ENCODE measurements around the gene MS4A18.

The MS4A18 gene

DNA sequence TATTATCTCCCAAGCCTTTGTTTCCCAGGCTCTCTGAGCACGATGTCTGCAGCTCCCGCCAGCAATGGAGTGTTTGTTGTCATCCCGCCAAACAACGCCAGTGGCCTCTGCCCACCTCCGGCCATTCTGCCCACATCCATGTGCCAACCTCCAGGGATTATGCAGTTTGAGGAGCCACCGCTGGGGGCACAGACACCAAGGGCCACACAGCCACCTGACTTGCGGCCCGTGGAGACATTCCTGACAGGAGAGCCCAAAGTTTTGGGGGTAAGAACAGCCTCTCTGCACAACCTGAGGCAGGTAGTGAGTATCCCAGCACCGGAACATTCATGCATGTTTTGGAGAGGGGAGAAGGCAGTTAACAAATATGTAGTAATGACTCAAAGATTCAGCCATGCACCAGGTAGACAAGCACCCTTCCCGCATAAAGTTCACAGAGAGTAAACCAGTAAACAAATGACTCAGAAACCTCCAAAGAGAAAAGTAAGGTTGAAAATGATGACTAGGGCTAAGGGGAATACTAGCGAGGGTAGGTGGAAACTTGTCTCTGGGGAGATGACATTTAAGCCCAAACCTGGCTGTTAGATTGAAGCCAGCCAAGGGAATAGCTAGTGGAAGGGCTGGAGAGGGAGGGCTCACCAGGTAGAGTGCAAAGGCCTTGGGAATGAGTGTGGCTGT lies 39.3 kb downstream of the MS4A18 start:
- intact Hi-C loops (cut with DNase I): no loop called here
- no peak for DNase-seq

DNA sequence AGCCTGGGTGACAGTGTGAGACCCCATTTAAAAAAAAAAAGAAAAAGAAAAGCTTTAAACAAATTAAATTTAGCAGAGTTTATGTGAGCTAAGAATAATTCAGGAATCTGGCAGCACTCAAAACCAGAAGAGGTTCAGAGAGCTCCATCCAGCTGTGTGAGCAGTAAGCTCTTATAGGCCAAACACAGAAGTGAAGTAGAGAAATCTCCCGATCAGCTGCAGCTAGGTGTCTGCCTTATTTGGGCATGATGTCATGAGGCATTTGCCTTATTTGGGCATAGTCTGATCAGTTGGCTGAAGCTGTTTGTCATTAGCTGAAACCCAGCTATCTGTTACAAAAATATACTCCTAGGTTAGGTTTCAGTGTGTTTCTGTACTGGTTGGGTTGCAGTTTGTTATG lies 40.4 kb downstream of the MS4A18 start:
- DNase-seq: no peak
- intact Hi-C loops (cut with DNase I): no loop called here

DNA sequence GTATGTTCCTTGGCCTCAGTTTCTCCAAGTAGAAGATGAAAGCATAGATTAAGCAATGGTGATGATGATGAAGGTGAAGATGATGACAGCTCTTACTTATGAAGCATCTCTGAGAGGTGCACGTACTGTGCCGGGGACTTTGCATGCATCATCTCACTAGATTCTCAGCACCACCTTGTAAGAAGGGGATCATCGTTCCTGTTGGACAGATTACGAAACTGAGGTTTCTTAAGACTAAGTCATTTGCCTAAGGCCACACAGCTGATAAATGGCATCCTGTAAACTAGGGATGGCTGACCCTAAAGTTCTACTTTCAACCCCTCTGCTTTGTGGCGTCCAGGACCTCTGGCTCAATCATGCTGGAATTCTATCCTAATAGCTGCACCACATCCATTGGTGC lies 40.8 kb downstream of the MS4A18 start:
- intact Hi-C loops (cut with DNase I): no loop called here
- DNase-seq: no peak

DNA sequence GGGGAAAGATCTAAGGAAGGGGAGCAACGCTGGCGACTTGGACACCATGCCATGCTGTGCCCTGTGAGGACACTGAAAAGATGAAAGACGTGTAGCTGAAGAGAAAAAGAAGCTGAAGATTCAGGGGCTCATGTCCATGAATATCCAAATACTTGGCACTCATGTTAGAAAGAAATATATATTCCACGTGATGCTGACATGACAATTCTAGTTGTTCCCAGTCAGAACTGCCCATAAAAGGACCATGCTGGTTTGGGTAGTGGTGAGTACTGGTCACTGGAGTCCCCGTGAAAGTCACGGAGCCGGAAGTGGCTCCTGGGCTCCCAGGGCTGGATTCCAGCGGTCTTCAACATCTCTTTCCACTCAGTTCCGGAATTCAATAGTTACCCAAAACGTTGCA lies 42.0 kb downstream of the MS4A18 start:
- intact Hi-C loops (cut with DNase I): no loop called here
- DNase-seq: no peak

DNA sequence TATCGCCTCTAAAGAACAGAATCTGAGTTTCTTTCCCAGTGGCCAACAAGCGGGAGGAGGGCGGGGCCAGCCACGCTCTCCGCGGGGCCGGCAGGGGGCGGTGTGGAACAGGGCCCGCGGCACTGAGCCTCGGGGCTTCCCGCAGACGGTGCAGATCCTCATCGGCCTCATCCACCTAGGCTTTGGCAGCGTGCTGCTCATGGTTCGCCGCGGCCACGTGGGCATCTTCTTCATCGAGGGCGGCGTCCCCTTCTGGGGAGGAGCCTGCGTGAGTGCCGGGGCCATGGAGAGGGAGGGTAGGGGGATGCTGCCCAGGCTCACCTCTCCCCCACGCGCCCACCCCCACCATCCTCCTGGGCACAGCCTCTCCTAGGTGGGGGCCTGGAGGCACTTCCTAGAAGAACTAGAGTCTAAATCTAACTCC lies 42.9 kb downstream of the MS4A18 start:
- no peak for DNase-seq
- intact Hi-C loops (cut with DNase I): no loop called here

DNA sequence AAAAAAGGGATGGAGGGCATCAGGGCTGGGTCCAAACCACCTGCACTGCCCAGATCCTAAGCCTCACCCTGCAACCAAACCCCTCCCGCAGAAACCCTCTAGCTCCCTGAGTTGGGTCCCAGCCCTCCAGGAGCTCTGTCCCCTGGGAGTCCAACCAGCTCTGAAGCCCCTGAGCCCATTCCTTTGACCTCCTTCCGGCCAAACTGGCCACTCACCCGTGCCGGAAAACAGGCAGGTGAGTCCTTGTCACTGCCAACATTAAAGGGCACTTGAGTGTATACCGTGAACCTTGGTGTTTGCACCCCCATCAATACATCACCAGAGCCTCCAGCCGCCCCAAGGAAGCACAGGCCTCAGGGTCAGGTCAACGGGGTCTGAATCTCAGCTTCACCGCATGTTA lies 43.7 kb downstream of the MS4A18 start:
- intact Hi-C loops (cut with DNase I): no loop called here
- DNase-seq: no peak

DNA sequence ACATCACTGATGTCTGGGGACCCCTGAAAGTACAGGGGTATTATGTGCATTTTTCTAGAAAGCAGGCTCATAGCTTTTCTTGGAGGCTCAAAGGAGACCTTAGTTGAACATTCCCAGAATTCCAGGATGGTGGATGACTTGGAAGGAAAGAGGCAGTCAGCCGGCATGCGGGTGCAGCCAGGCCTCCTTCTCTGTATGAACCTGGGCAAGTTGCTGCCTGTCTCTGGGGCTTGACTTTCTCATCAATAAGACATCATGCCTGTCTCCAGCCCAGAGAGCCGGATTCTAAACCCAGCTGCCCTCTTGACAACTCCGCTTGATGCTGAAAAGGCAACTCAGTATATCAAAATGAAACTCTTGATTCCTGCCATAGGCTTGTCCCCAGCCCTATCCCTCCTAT lies 44.8 kb downstream of the MS4A18 start:
- DNase-seq: peak in 1 of 10 donors; percentile 27
- intact Hi-C loops (cut with DNase I): no loop called here

DNA sequence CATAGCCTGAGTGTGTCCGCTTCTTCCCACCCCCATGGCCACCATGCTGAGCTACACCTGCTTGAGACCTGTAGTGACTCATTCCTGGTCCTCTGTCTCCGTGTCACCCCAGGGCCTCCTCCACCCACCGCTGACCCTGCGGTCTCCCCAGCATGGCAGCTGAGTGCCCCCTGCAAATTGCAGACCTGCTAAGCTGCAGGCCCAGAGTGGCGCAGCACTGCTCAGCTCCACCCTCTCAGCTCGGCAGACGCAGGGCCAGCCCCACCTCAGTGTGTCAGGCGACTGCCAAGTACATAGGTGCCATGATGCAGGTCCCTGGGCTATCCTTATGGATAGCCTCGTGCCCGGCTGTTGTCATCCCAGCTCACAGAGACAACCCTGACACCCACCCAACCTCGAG lies 45.3 kb downstream of the MS4A18 start:
- intact Hi-C loops (cut with DNase I): loop anchor here (10.0 kb wide), 1 partner anchor 125 kb away; no protein-coding TSS in a partner anchor
- peak in 1 of 10 donors; percentile 42 for DNase-seq

DNA sequence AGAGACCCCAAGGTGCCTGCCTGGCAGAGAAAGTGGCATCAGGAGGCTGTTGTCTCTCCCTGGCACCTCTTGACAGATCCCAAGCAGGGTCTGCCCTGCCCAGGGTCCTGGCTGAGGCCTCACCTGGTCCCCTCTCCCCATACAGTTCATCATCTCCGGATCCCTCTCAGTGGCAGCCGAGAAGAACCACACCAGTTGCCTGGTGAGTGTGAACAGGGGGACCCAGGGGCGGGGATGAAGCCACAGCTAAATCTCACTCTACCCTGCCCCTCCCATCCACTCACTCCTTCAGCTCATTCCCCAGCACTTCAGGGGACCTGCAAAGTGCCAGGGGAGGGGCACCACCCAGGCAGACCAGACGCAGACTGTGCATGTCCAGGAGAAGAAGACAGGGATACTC lies 46.6 kb downstream of the MS4A18 start:
- DNase-seq: no peak
- intact Hi-C loops (cut with DNase I): loop anchor here (10.0 kb wide), 1 partner anchor 124 kb away; no protein-coding TSS in a partner anchor

DNA sequence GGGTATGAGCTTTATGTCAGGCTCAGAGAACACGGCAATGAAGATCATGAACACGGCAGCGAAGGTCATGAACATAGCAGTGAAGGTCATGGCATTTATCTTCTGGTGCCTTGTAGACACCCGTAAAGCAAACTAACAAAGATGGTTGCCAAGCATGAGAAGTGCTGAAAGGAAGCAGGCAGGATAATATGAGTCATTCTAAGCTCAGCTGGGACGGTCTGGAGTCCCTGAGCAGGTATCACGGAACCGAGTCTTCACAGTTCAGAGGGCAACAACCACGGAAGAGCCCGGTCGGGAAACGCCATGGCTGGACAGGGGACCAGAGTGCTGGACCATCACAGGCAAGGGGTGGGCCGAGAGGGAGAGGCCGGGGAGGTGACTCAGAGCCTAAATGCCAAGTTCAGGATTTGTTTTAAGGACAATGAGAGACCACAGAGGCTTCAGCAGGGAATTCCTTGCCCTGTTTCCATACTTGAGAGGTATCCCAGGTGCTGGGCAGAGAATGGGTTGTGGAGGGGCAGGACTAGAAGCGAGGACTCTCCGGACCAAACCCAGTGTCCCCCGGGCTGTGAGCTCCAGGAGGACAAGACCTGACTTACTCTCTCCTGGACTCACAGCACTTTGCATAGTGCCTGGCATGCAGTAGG lies 47.5 kb downstream of the MS4A18 start:
- no peak for DNase-seq
- intact Hi-C loops (cut with DNase I): loop anchor here (10.0 kb wide), 1 partner anchor 123 kb away; no protein-coding TSS in a partner anchor

DNA sequence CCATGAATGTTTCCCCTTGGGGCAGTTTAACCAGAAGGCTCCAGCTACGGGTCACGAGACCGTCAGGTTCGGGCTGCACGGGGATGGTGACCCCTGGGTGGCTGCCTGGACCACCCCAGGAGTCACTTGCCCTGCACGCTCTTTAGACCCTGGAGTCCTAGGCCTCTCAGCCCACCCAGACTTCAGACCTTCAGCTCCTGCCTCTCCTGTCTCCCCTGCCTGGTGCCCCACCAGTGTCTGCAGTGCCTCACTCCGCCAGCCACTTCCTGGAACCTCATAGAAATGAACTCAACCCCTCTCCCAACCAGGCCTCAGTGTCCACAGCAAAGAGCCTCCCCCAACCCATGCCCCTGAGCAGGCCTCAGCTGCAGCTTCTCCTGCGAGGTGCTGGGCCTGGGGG lies 48.1 kb downstream of the MS4A18 start:
- DNase-seq: no peak
- intact Hi-C loops (cut with DNase I): loop anchor here (10.0 kb wide), 1 partner anchor 122 kb away; no protein-coding TSS in a partner anchor

DNA sequence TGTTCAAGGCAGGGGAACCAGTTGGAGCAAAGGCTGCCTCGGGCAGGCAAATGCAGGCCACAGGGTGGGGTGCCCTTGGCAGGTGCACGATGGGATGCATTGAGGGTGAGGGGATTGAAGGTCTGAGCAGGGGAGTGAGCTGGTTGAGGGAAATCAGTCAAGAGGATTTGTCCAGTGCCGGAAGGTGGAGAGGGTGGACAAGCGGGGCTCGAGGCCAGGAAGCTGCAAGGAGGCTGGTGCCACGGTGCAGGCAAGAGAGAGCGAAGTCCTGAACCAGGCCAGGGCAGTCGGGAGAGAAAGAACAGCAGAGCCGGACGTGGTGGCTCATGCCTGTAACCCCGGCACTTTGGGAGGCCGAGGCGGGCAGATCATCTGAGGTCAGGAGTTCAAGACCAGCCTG lies 50.2 kb downstream of the MS4A18 start:
- peak in 1 of 10 donors; percentile 84 for DNase-seq
- intact Hi-C loops (cut with DNase I): loop anchor here (10.0 kb wide), 1 partner anchor 120 kb away; no protein-coding TSS in a partner anchor

DNA sequence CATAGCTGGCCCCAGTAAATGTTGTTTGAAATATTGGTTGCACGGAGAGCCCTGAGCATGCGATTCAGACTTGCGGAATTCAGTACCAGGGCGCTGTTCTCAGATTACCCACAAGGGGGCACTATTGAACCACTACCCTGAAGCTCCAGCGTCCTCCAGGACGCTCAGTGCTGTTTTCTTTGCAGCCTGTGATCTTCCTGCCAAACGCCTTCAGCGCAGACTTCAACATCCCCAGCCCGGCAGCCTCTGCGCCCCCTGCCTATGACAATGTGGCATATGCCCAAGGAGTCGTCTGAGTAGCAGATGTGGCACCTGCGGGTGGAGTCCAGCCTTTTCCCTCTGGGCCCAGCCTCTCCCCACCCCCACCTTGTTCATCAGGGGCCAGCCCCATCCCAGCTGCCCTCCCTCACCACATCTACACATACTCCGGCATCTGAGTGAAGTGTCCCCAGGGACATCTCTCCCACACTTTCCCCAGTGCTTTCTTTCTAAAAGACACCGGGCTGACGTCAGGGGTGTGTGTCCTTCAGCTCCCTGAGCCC lies 51.0 kb downstream of the MS4A18 start:
- intact Hi-C loops (cut with DNase I): loop anchor here (10.0 kb wide), 1 partner anchor 119 kb away; no protein-coding TSS in a partner anchor
- DNase-seq: peak; percentile 68 to 96 (median 86)

DNA sequence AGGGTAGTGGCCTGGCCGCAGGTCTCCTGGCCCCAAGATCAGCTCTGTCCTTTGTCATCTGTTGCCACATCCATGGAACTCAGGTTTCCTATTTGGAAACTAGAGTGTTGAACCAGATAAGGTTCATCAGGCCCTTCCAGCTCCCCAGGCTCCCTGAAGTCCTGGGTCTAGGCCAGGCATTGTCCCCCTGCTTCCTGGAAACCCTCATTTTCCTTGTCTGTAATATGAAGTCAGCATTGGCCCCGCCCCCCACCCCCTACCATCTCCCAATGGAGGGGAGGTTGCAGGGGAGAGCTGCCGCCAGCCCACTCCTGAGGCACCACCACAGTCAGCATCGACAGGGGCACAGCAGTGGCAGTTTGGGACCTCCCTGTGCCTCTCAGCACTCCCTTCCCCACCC lies 51.6 kb downstream of the MS4A18 start:
- no peak for DNase-seq
- intact Hi-C loops (cut with DNase I): loop anchor here (10.0 kb wide), 1 partner anchor 119 kb away; no protein-coding TSS in a partner anchor

DNA sequence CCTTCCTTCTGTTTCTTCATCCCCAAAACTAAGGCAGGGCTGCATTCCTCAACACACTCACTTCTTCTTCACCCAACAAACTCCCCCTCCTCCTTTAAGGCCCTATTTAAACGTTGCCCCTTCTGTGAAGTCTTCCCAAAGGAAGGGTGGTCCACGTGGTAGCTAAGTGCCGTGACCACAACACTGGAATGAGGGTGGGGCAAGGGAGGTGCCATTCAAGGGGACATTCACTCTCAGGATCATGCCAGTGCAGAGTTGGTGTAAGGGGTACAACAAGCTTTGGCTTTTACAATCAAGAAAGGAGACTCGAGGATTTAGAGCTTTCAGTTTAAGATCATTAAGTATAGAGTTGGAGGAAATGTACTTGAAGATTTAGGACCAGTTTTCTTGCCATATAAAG lies 52.6 kb downstream of the MS4A18 start:
- intact Hi-C loops (cut with DNase I): loop anchor here (10.0 kb wide), 1 partner anchor 118 kb away; no protein-coding TSS in a partner anchor
- DNase-seq: no peak

DNA sequence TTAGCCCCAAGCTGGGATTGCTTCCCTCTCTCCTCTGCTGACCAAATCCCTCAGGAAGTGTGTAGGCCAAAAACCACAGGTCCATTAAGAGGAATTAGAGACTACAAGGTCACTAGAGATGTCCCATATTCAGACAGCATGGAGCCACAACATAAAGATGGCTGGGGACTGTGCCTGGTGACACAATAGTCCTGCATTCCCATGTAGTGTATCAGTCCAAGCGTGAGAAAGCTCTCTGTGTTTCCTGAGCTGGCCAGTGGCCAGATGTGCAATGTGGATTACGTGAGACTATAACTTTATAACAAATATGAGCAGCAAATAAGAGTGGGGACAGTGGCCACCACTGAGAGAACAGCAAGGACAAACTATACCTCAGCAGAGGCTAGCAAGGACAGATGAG lies 53.1 kb downstream of the MS4A18 start:
- DNase-seq: no peak
- intact Hi-C loops (cut with DNase I): loop anchor here (10.0 kb wide), 1 partner anchor 117 kb away; no protein-coding TSS in a partner anchor

DNA sequence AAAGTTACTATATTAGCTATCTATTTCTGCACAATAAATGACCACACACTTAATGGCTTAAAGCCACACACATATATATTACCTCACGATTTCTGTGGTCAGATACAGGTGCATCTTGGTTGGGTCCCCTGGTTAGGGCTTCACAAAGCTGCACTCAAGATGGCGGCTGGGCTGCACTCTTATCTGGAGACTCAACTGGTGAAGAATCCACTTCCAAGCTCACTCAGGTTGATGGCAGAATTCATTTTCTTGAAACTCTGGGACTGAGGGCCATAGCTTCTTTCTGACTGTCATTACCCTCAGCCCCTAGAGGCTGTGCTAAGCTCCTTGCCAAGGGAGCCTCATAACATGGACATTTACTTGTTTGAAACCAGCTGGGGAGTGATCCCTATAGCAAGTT lies 55.5 kb downstream of the MS4A18 start:
- intact Hi-C loops (cut with DNase I): no loop called here
- DNase-seq: no peak

DNA sequence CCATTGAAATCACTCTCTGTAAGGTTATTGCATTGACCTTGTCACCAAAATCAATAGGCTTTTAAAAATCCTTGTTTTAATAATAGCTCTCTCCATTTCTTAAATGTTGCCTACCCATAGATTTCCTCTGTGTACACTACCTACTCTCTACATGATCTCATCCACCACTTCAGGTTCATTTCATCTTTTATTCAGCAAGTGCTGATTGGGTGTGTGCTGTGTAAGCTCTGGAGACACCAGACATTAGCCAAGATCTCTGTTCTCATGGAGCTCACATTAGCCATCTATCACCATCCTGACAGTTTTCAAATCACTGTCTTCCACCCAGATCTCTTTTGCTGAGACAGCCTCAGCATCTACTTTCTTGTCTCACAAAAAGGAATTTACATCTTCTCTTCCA lies 56.3 kb downstream of the MS4A18 start:
- intact Hi-C loops (cut with DNase I): no loop called here
- no peak for DNase-seq

DNA sequence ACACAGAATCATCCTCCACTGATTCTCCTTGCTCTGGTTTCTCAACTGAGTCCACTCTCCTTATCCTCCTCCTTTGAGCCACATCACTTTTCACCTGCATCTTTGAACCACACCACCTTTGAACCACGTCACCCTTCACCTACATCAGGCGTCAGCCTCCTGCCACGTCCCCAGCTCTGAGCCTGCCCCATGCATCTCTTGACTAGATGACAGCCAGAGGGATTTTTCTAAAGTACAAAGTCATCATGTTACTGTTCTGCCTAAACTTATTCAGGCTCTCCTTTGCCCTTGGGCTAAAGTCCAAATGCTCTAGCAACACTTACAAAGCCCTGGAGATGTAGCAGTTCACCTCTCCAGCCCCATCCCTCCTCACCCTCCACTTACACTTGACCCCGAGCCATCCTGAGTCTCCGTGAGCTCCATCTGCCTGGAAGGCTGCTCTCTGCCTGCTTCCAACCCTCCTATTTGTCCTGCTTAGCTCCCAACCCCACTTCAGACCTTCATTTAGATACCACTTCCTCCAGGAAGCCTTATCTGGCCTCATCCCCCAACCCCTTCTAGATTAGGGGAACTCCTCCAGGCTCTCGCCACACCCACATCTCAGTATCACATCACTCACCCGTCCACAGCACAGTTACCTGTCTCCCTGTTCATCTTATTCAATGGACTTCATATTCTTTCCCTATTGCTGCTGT lies 56.9 kb downstream of the MS4A18 start:
- DNase-seq: no peak
- intact Hi-C loops (cut with DNase I): no loop called here

DNA sequence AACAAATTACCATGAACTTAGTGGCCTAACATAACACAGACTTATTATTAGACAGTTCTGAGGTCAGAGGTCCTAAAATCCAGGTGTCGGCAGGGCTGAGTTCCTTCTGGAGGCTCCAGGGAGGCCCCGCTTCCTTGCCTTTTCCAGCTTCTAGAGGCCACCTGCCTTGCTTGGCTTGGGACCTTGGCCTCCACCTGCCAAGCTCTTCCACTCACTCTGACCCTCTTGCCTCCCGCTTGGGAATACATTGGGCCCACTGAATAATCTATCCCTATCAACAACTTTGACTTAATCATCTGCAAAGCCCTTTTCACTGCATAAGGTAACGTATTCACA lies 57.4 kb downstream of the MS4A18 start:
- no peak for DNase-seq
- intact Hi-C loops (cut with DNase I): no loop called here

All from posterior cingulate gyrus (tissue), 11 donors.